8988T (cell line): ENCODE measurements around the gene NRDC.

ENCODE experiments used
- DNase-seq: peaks from one replicate; pipeline ENCODE4 v3.0.0; 2011

NRDC gene, protein sequence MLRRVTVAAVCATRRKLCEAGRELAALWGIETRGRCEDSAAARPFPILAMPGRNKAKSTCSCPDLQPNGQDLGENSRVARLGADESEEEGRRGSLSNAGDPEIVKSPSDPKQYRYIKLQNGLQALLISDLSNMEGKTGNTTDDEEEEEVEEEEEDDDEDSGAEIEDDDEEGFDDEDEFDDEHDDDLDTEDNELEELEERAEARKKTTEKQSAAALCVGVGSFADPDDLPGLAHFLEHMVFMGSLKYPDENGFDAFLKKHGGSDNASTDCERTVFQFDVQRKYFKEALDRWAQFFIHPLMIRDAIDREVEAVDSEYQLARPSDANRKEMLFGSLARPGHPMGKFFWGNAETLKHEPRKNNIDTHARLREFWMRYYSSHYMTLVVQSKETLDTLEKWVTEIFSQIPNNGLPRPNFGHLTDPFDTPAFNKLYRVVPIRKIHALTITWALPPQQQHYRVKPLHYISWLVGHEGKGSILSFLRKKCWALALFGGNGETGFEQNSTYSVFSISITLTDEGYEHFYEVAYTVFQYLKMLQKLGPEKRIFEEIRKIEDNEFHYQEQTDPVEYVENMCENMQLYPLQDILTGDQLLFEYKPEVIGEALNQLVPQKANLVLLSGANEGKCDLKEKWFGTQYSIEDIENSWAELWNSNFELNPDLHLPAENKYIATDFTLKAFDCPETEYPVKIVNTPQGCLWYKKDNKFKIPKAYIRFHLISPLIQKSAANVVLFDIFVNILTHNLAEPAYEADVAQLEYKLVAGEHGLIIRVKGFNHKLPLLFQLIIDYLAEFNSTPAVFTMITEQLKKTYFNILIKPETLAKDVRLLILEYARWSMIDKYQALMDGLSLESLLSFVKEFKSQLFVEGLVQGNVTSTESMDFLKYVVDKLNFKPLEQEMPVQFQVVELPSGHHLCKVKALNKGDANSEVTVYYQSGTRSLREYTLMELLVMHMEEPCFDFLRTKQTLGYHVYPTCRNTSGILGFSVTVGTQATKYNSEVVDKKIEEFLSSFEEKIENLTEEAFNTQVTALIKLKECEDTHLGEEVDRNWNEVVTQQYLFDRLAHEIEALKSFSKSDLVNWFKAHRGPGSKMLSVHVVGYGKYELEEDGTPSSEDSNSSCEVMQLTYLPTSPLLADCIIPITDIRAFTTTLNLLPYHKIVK

DNA sequence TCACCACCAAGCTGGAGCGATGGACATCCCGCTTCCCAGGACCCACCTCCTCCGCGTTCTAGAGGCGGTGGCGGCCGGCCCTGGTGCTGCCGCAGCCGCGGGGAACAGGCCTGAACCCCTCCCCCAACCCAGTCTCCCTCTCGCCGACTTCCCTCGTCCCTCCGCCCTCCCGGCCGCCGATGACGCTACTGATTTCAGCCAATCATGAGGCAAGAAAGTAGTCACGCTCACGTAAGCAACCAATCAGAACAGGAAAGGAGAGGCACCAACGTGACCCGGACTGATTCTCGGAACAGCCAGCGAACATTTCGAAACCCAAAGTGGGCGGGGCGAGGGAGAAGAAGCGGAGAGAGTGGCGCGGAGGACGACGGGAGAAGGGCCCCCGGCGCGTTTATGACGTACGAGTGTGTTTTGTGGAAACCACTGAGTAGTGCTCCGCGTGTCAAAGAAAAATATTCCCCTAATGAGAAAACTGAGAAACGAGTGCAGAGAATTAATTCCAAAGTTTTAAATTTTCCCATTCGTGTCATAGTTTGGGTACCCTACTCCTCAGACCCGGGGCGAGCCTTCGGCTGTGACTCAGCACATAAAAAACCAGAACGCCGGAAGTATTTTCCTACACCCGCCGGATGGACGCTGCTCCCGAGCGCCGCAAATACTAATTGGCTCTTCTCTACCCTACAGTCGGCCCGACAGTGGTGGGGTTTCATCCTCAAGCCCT lies at the start of gene NRDC:
Gene NRDC, minus strand, starts transcription at position 112 of the 721 bp plus-strand sequence. CDS start 112 bp downstream, outside the sequence.
- peak; percentile 50 for DNase-seq

DNA sequence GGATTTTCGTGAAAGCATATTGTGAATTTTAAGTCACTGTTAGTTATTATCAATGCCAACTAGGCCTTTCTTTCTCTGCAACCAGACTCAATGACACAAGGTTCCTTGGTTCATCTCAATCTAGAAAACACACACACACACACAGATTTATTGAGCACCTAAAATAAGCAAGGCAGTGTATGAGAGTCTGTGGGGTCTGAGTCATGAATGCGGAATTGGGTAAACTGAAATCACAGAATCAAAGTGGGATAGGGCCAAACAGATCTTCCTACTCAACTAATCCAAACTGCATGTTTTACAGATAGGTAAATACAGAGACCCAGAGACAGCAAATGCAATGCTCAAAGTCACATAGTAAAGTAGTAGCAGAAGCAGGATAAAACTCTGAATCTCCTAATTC lies 48.5 kb upstream of the NRDC start:
- no peak for DNase-seq

DNA sequence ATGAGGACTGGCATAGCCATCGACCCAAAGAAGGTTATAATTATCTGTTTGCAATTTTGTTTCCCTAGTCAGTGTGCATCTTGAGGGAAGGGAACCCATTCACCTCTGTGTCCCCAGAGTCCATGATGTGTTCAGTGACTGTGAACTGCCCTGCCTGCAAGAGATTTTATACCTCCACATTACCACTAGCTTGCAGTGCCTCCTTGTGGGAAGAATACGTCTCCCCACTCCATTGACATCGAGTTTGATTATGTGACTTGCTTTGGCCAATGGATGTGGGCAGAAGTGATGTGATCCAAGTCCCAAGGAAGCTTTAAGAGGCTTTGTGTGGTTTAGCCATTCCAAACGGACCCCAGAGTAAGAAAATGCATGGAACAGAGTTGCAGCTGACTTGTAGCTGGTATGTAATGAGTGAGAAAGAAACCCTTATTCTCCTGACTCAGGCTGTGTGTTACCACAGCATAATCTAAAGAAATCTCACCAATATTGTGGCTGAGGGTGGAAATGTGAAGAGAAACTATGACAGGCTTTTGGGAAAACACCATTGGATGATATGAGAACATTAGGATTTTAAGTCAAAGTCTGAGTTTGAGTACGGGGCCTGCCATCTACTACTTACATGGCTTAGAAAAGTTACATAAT lies 47.8 kb upstream of the NRDC start:
- DNase-seq, result no peak

DNA sequence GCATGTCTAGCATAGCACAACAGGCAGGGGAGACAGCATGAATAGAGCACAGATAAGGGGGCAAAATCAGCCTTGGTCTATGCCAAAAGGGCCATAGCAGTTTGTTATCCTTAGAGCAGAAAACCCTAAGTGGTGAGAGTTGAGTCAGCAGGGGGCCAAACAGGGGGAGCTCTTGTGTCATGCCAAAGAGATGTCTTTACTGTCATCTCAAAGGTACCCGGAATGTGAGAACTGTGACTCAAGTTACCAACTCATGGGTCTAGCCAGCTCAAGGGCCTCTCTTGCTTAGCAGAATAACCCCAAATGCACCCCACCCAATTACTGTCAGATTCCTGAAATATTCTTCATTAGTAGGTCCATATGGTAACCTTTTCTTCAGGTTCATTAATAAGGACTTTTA lies 45.9 kb upstream of the NRDC start:
- DNase-seq, result no peak

DNA sequence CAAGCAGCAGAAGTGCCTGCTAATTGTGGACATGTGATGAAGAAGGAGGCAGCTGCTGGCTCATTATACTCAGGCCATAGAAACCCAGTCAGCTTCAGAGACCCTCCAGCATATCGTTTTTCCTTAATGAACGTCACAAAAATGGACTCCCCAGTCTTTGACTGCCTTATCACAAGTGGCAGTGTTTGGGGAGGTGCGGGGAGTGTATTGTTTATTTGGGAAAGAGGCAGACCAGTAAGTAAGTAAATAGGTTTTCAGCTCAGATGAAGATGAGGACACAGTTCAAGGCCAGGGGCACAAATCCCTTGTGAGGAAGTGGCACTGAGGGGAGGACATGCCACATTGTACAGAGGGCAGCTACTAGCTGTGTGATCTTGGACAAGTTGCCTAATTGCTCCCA lies 43.5 kb upstream of the NRDC start:
- DNase-seq, result no peak

DNA sequence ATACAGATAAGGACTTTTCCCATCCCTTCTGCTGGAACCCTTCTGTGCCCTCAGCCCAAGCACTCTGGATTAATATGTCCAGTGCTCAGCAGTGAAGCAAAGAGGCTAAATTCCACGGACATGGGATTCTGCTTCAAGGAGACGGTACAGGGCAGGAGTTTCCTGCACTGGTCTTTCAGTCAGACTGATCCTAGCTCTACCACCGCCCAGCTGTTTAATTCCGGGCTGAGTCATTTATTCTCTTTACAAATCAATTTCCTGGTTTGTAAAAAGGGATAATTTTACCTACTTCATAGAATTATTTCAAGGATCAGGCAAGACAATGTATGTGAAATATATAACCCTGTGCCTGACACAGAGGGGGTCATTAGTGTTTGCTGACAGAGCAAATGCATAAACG lies 41.6 kb upstream of the NRDC start:
- DNase-seq, result no peak

DNA sequence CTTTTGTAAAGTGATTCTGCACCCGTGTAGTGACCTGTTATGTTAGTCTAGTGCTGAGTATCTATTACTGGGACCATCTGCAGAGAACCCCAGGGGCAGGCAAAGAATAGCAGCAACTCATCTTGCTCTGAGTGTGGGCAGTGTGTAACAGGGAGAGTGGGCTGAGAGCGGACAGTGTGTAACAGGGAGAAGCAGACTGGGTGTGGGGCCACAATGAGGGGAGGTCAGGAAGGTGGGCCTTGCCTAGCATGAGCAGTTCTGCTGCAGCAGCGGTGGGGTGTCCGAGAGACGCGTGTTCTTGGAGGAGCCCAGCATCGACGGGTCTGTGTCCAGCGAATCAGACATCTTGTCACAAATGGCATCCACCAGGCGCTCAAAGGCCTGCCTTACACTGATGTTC lies 41.2 kb upstream of the NRDC start:
- no peak for DNase-seq

DNA sequence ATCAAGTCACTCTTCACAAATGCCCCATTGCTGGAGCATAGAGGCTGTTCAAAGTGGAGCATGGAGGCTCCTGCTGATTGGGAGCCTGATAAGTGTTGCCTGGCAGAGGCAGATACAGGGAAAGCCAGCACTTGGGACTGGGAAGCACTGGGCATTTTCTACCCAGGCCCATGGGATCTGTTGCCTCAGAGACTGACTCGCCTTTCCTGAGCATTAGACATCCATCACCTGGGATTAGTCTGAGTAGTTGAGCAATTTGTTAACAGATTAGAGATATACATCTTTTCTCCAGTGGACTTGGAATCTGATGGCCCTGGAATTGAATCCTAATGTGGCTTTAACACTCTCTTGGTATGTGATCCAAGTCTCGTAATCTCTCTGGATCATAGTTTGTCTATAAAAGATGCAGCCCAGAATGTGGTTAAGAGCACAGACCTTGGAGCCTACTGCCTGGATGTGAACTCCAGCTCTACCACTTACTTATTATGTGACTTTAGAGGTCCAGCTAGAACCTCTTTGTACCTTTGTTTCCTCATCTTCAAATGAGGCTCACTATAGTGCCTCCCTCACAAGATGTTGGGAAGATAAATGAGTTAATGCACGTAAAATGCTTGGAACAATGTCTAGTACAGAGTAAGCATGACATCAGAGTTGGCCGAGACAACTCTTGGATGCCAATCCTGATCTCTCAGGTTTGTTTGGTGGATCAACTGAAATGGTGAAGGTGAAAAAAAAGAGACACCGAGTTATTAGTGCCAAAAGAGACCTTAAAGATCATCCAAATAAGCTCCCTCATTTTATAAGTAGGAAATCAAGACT lies 38.3 kb upstream of the NRDC start:
- no peak for DNase-seq

DNA sequence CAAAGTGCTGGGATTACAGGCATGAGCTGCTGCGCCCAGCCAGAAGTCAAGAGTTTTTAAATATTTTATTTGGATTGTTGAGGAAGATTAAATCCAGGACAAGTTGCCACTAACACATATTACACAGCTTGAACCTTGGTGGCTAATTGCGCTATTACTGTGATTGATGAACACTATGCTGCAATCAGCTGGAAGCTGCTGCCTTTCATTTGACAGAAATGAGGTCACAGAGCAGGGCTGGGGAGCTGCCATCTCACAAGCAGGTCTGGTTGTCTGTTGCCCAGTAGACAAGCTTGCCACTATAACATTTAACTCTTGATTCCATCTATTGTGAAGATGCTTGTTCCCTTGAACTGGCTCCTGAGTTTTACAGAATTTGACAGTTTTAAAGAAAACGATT lies 37.4 kb upstream of the NRDC start:
- DNase-seq, result no peak

DNA sequence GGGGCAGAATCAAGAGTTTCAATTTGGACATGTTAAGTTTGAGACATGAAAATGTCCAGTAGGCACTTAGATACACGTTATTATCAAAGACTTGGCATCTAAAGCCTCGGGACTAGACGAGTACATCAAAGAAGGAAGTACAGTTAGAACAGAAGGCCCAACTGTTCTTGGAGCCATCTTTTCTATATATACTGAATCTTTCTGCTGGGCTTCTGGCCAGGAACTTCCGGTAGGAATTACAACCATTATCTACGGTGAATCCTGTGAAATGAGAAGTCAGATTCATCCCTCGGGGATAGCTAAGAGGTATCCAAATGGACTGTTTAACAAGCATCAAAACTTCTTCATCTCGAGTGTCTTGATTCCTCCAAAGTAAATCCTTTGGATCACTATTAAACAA lies 34.4 kb upstream of the NRDC start:
- no peak for DNase-seq

DNA sequence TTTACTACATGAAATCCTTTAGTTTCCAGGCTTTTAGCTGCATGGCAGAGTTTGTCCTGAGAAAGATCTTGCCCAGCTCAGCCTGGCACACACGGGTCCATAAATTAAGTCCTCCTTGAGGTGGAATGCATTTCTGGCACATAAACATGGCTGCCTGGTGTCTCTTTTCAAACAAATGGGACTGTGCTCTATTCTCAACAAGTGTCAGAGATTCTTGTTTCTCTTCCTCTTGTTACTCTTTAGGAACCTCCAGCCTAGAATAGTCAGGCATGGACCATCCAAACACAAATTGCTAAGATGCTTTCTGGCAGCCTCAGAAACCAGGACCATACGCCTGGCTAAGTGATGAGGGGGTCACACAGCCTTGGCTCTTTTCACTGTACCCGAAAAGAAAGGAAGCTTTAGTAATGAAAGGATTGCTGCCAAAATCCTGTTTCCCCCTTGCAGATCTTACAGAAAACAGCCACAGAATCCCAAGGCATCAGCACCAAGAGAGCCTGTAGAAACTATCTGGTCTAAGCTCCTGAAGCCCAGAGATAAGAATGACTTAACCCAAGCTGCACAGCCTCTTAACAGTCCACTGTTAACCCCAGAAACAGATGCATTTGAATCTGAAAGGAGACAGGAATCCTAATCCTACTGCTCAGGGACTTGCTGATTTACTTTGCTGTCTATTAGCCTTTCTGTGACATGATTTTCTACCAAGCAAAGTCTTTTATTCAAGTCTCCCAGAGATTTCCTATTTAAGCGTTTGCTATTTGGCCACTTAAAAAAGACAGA lies 31.9 kb upstream of the NRDC start:
- no peak for DNase-seq

DNA sequence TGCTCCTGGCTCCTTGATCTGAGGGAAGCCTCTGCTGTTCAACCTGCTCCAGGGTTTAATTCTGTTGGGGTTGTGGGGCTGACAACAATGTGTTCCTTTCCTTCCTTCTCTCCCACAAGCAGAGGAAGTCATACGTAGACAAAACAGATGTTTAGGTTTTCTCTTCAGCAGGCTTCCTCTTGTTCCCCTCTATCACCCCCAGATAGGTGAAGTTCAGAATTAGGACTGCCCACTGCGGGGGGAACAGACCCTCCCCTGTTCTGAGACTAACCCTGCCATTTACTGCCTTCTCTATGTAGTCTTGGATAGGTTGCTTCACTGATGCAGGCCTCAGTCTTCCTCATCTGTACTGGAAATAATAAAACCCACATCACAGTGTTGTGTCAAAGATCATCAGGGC lies 30.0 kb upstream of the NRDC start:
- no peak for DNase-seq

DNA sequence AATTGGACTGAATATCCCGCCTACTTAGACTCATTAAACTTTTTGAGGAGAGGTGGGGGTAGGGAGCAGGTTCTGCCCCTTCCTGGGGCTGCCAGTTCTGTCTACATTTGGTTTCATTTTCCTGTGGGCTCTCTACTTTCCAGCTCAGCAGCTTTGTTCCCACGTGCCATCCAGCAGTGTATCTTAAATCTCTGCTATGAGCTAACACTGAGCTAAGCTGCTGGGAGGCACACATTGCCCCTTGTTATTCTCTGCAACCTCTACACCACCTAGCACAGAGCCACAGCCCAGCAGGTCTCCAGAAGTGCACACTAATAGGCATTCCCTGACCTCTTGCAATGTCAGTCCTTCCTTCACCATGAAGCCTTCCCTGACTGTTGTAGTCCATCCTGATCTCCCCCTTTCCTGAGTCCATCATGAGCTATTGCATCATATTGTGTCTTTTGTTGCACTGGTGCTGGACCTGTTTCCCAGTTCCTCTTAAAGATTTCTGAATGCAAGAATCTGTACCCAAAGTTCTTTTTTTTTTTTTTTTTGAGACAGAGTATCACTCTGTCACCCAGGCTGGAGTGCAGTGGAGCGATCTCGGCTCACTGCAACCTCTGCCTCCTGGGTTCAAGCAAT lies 28.7 kb upstream of the NRDC start:
- no peak for DNase-seq

DNA sequence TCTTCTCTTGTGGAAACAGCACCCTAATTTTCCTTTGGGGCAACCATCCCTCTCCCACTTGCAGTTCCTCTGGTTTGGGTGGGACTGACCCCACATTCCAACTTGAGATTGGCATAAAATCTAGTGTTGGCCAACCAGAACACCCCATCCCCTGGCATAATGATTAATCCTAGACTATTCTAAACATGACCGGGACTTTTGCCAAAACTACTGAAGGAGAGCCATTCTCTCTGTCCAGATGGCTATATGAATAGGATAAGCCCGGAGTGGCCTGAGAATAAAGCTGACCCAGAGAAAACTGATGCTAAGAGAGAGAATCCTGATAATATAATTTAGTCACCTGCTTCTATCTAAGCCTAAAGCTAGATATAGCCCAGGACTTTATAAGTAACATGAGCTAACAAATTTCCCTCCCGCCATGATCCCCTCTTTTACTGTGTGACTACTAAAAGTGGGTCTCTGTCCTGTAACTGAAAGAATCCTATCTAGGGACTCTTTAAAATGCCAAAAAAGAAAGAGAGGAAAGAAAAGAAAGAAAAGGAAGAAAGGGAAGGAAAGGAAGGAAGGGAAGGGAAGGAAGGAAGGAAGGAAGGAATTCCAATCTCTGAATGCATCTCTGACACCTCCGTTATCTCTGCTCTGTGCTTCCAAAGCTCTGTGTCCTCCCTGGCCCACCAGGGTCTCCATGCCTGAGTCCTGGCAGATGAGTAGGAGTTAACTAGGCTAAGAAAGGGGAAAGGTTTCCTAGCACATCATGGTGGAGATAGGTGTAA lies 28.0 kb upstream of the NRDC start:
- DNase-seq, result no peak

DNA sequence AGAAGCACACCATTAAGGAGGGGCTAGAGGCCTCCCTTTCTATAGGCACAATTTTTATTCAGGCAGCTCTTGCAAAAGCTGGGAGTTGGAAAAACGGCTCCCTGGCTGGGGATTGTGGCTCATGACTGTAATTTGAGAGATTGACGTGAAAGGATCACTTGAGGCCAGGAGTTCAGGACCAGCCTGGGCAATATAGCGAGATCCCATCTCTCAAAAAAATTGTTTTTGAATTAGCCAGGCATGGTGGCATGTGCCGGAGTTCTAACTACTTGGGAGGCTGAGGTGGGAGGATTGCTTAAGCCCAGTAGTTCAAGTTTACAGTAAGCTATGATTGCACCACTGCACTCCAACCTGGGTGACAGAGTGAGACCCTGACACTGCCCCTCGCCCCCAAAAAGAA lies 23.9 kb upstream of the NRDC start:
- no peak for DNase-seq

DNA sequence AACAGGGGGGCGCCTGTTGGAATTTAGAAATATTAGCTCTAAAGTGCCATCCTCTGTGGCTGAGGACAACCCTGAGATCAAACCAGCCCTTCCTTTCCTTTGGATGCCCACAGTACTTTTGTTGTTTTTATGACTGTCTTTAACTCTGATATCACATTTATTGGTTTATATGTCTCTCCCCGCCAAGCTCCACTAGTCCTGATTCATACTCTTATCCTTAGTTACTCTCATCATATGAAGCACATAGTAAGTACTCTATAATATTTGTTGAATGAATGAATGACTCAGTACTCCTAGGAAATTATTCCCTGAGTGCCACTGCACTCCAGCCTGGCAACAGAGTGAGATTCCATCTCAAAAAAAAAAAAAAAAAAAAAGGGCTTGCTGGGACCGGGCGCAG lies 22.6 kb upstream of the NRDC start:
- no peak for DNase-seq

DNA sequence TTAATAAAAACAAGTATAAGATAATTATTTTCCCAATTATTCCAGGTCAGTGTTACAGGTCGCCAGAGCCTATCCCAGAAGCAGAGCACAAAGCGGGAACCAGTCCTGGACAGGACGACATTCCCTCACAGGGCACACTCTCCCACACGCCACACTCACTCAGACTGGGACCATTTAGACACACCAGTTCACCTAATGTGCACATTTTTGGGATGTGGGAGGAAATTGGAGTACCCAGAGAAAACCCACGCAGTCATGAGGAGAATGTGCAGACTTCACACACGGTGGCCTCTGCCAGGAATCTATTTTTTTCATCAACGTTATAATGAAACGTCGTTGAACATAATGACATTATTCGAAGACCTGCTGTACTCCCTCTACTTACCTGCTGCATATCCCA lies 20.5 kb upstream of the NRDC start:
- no peak for DNase-seq

DNA sequence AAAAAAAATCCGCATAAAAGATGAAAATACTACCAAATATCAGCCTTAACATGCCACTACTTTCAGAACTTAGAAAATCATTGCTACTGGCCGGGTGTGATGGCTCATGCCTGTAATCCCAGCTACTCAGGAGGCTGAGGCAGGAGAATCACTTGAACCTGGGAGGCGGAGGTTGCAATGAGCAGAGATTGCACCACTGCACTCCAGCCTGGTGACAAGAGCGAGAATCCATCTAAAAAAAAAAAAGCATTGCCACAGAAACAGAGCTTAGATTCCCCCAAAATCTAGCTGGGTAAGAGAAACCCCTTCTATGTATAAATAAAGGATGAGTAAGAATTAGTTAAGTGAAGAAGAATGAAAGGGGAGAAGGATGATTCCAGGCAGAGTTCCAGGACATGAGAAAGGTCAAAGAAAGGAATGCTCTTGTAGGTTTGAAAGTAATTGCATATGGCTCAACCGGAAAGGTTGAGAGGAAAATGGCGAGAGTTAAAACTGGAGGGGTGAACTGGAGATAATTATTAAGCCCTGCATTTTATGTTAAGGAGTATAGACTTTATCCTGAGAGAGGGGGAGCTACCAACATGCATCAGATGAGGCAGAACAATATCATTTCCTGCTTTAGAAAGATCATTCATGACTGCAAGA lies 19.7 kb upstream of the NRDC start:
- no peak for DNase-seq

DNA sequence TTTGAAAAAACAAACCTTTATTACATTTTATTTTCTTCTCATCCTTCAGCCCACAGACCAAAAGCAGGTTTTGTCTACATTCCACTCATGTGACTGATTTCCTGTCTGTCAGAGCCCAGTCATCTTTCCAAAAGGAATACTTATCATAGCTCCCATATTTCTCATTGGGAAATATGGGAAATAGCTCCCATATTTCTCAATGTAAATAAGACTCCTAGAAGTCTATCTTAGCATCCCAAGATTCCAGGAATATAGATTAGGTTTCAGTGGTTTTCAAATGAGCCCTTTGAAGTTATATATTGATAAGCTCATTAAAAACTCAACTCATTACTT lies 19.1 kb upstream of the NRDC start:
- DNase-seq, result no peak
